PC-3 (cell line): ENCODE results near the gene IPMK.

ENCODE experiments used
- CTCF ChIP-seq: fragments of 300-600 bp; sonication (generic); conservative IDR thresholded peaks from 2 replicates; pipeline ENCODE4 v1.5.1; 2017; ENCODE audit warnings: antibody characterized with exemption, low read depth, mild to moderate bottlenecking, low read length
- EZH2 ChIP-seq: fragments of 300-600 bp; sonication (generic); IDR thresholded peaks from one replicate; pipeline ENCODE4 v1.6.1; 2017; ENCODE audit warnings: antibody characterized with exemption, mild to moderate bottlenecking, low read length; ENCODE audit not compliant: unreplicated experiment

GRCh38 chr10:58210160-58210559, 57.5 kb downstream of the IPMK start:
- TF ChIP-seq CTCF (no peak), EZH2 (no peak)
